Activated CD8-positive, alpha-beta T cell treated with anti-CD3 and anti-CD28 coated beads for 36 hours (primary cell): ENCODE results near the gene PDCL3. TPM values are rescaled to one million over a fixed set of nuclear protein-coding genes. Genes with fewer than 3 reads are reported as not detected.
A peak's percentile ranks its signal among the peaks of the same experiment; 100 is the strongest.

Source experiments
- ATAC-seq: fragments of 200-7000 bp; cut with Tn5 transposase; one replicate; pipeline ENCODE4 v1.10.0; 2021; ENCODE audit warnings: mild to moderate bottlenecking, moderate library complexity
- CTCF ChIA-PET: fragments of 350-600 bp; sonication (Branson Sonifier 250); formaldehyde crosslinking; loops from one replicate; lab custom pipeline; 2021; ENCODE audit warnings: antibody characterized with exemption; lab: Charles Lee
- POLR2A ChIA-PET: fragments of 350-600 bp; sonication (Branson Sonifier 250); formaldehyde crosslinking; loops from one replicate; lab custom pipeline; 2021; ENCODE audit warnings: antibody characterized with exemption; lab: Charles Lee
- DNase-seq: peaks from one replicate; pipeline ENCODE4 v3.0.0-alpha.2; 2020
- H3K27ac Mint-ChIP-seq: one replicate; pipeline ENCODE4 v1.8.0; 2021; ENCODE audit warnings: mild to moderate bottlenecking, mixed read lengths
- H3K27me3 Mint-ChIP-seq: one replicate; pipeline ENCODE4 v1.8.0; 2021; ENCODE audit warnings: mixed read lengths
- H3K36me3 Mint-ChIP-seq: one replicate; pipeline ENCODE4 v1.8.0; 2021; ENCODE audit warnings: low read depth, mixed read lengths
- H3K4me1 Mint-ChIP-seq: one replicate; pipeline ENCODE4 v1.8.0; 2021; ENCODE audit warnings: low read depth, mixed read lengths
- H3K4me3 Mint-ChIP-seq: one replicate; pipeline ENCODE4 v1.8.0; 2021; ENCODE audit warnings: mild to moderate bottlenecking, moderate library complexity, mixed read lengths
- H3K9me3 Mint-ChIP-seq: one replicate; pipeline ENCODE4 v1.8.0; 2021; ENCODE audit warnings: mixed read lengths
- intact Hi-C: fragments of 100-400 bp; cut with micrococcal nuclease; formaldehyde crosslinking; loops from one replicate; pipeline ENCODE4 v1.10.0; 2022
- total RNA-seq, 2 experiments: library from RNA; stranded (reverse); gene quantifications; one replicate each; pipeline ENCODE4 v1.2.3, GENCODE V29; 2021
- TF ChIP-seq, protein P1 (sequence below): fragments of 200-600 bp; IDR thresholded peaks from one replicate; pipeline ENCODE4 v1.8.0; 2022; ENCODE audit warnings: antibody characterized with exemption, mild to moderate bottlenecking

Gene PDCL3
- total RNA-seq, 2 experiments from 2014 or later, result 31.9 to 35.7 TPM

DNA sequence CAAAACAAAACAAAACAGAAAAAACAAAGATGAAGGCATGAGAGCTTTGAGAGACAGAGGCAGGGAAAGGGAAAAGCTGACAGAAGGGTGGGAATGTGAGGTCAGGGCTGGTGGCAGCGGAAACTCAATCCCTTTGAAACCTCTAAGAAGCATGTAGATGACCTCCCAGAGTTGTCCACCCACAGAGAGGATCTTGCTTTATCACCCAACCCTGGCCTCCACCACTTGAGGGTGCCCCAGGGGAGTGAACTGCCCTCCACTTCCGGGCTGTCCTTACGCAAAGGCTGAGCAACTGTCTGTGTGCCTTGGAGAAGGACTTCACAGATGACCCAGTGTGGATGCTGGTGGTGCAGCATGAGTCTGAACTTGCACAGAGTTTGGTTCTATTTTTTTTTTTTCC lies 26.7 kb downstream of the PDCL3 start:
- H3K27me3 Mint-ChIP-seq, result no peaks in the 10 kb centered on the region
- H3K27ac Mint-ChIP-seq, result peak overlapping the region; percentile 63
- ChIA-PET POLR2A (no interaction called here), CTCF (no interaction called here)
- no peaks in the 10 kb centered on the region for H3K36me3 Mint-ChIP-seq
- peaks cover 2% of the 10 kb centered on the region for H3K9me3 Mint-ChIP-seq
- no peak for ATAC-seq
- TF ChIP-seq, protein P1, sequence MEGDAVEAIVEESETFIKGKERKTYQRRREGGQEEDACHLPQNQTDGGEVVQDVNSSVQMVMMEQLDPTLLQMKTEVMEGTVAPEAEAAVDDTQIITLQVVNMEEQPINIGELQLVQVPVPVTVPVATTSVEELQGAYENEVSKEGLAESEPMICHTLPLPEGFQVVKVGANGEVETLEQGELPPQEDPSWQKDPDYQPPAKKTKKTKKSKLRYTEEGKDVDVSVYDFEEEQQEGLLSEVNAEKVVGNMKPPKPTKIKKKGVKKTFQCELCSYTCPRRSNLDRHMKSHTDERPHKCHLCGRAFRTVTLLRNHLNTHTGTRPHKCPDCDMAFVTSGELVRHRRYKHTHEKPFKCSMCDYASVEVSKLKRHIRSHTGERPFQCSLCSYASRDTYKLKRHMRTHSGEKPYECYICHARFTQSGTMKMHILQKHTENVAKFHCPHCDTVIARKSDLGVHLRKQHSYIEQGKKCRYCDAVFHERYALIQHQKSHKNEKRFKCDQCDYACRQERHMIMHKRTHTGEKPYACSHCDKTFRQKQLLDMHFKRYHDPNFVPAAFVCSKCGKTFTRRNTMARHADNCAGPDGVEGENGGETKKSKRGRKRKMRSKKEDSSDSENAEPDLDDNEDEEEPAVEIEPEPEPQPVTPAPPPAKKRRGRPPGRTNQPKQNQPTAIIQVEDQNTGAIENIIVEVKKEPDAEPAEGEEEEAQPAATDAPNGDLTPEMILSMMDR, result no peak
- no peak for DNase-seq
- H3K4me1 Mint-ChIP-seq, result peaks cover 33% of the 10 kb centered on the region
- no peak overlapping the region for H3K4me3 Mint-ChIP-seq
- intact Hi-C loops, result no loop called here

GRCh38 chr2:100592226-100592625 lies 29.4 kb downstream of the PDCL3 start:
- peaks cover 27% of the 10 kb centered on the region for H3K4me1 Mint-ChIP-seq
- no peaks in the 10 kb centered on the region for H3K27me3 Mint-ChIP-seq
- no peak for DNase-seq
- intact Hi-C loops, result no loop called here
- no peak for ATAC-seq
- H3K36me3 Mint-ChIP-seq, result no peaks in the 10 kb centered on the region
- ChIA-PET POLR2A (no interaction called here), CTCF (interaction anchor here (1.2 to 2.5 kb wide), 2 partner anchors 14 to 393 kb away, joined by 3 to 8 read pairs; no protein-coding TSS in a partner anchor)
- H3K4me3 Mint-ChIP-seq, result no peak overlapping the region
- H3K27ac Mint-ChIP-seq, result no peak overlapping the region
- TF ChIP-seq, protein P1, result no peak
- no peaks in the 10 kb centered on the region for H3K9me3 Mint-ChIP-seq

DNA sequence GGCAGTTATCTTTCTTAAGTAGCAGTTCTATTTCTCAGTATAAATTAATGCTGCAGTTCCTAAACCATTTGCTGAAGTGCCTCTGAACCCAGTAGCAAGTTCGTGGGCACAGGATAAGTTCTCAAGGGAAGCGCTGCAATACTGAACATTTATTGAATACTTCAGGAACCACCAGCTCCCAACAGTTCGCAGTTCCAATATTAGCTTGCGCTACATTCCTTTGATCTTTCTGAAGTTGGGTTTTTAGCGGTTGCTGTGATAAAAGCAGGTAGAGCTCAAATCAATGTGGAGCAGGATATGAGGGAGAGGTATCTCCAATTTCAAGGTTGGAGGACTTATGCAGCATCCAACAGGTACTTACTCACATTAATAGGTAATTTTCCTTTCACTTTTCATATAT lies 33.7 kb downstream of the PDCL3 start:
- Mint-ChIP-seq H3K4me1 (peaks cover 11% of the 10 kb centered on the region), H3K4me3 (no peak overlapping the region), H3K9me3 (no peaks in the 10 kb centered on the region), H3K36me3 (no peaks in the 10 kb centered on the region), H3K27me3 (no peaks in the 10 kb centered on the region), H3K27ac (no peak overlapping the region)
- intact Hi-C loops, result no loop called here
- no peak for DNase-seq
- ChIA-PET CTCF (interaction anchor here (1.2 kb wide), 1 partner anchor 10 kb away, joined by 7 read pairs; no protein-coding TSS in a partner anchor), POLR2A (no interaction called here)
- TF ChIP-seq, protein P1, result no peak
- no peak for ATAC-seq

- ATAC-seq (no peak), DNase-seq (no peak)
- Mint-ChIP-seq H3K9me3 (no peaks in the 10 kb centered on the region), H3K4me3 (no peak overlapping the region), H3K27me3 (no peaks in the 10 kb centered on the region), H3K27ac (no peak overlapping the region), H3K36me3 (no peaks in the 10 kb centered on the region), H3K4me1 (peaks cover 7% of the 10 kb centered on the region)
- POLR2A ChIA-PET, result no interaction called here
- CTCF ChIA-PET, result interaction anchor here (1.4 to 1.9 kb wide), 2 partner anchors 8 to 9 kb away, joined by 3 to 7 read pairs; no protein-coding TSS in a partner anchor
- TF ChIP-seq, protein P1, result no peak
- intact Hi-C loops, result no loop called here
Observed at GRCh38 chr2:100599566-100599965, 36.8 kb downstream of the PDCL3 start.

GRCh38 chr2:100601661-100602060 lies 38.9 kb downstream of the PDCL3 start:
- no peak for ATAC-seq
- peaks cover 3% of the 10 kb centered on the region for H3K4me1 Mint-ChIP-seq
- H3K4me3 Mint-ChIP-seq, result no peak overlapping the region
- TF ChIP-seq, protein P1, result no peak
- no peaks in the 10 kb centered on the region for H3K36me3 Mint-ChIP-seq
- DNase-seq, result no peak
- intact Hi-C loops, result no loop called here
- no peaks in the 10 kb centered on the region for H3K27me3 Mint-ChIP-seq
- H3K9me3 Mint-ChIP-seq, result no peaks in the 10 kb centered on the region
- no peak overlapping the region for H3K27ac Mint-ChIP-seq
- ChIA-PET CTCF (no interaction called here), POLR2A (interaction anchor here (0.6 kb wide), 1 partner anchor 144 kb away, joined by 3 read pairs; no protein-coding TSS in a partner anchor)
